Liver (tissue), 3 donors: ENCODE data around the gene PDE10A.

Source experiments
- CTCF ChIP-seq: fragments of 150-350 bp; IDR thresholded peaks from 2 replicates; pipeline ENCODE4 v1.5.1; 2017; ENCODE audit warnings: improper control_type of control experiment, low read depth, low read length; ENCODE audit not compliant: missing input control
- EGR1 ChIP-seq, 2 donors: IDR thresholded peaks; 2 replicates each; pipeline ENCODE4 v1.6.1; 2016 to 2018; ENCODE audit warnings: antibody characterized with exemption in 2 of 2, low read depth in 2 of 2
- FOXA1 ChIP-seq: IDR thresholded peaks from 2 replicates; pipeline ENCODE4 v1.6.1; 2016; ENCODE audit warnings: antibody characterized with exemption
- FOXA2 ChIP-seq: IDR thresholded peaks from 2 replicates; pipeline ENCODE4 v1.6.1; 2016; ENCODE audit warnings: antibody characterized with exemption
- GABPA ChIP-seq, 2 donors: IDR thresholded peaks in 1 of 2; conservative IDR thresholded peaks in 1 of 2; 2 replicates each; pipeline ENCODE4 v1.6.1; 2016; ENCODE audit warnings: antibody characterized with exemption in 2 of 2, mild to moderate bottlenecking in 1 of 2, moderate library complexity in 1 of 2
- HNF4G ChIP-seq: IDR thresholded peaks from 2 replicates; pipeline ENCODE4 v1.6.1; 2016; ENCODE audit warnings: antibody characterized with exemption
- JUND ChIP-seq, 2 donors: IDR thresholded peaks; 2 replicates each; pipeline ENCODE4 v1.6.1; 2016; ENCODE audit warnings: antibody characterized with exemption in 2 of 2
- RAD21 ChIP-seq, 2 donors: IDR thresholded peaks; 2 replicates each; pipeline ENCODE4 v1.6.1; 2016; ENCODE audit warnings: antibody characterized with exemption in 2 of 2, mild to moderate bottlenecking in 2 of 2
- REST ChIP-seq: IDR thresholded peaks from 2 replicates; pipeline ENCODE4 v1.6.1; 2016; ENCODE audit warnings: antibody characterized with exemption, mild to moderate bottlenecking
- SP1 ChIP-seq: IDR thresholded peaks from 2 replicates; pipeline ENCODE4 v1.6.1; 2018; ENCODE audit warnings: antibody characterized with exemption, mild to moderate bottlenecking
- TAF1 ChIP-seq: conservative IDR thresholded peaks from 2 replicates; pipeline ENCODE4 v1.6.1; 2016; ENCODE audit warnings: antibody characterized with exemption, mild to moderate bottlenecking
- TF ChIP-seq, protein P1 (sequence below): IDR thresholded peaks from 2 replicates; pipeline ENCODE4 v1.6.1; 2016; ENCODE audit warnings: antibody characterized with exemption
- TF ChIP-seq, protein P2 (sequence below): IDR thresholded peaks from 2 replicates; pipeline ENCODE4 v1.6.1; 2016; ENCODE audit warnings: antibody characterized with exemption
- TF ChIP-seq, protein P3 (sequence below): IDR thresholded peaks from 2 replicates; pipeline ENCODE4 v1.6.1; 2016; ENCODE audit warnings: antibody characterized with exemption
- donor health status: healthy.
- donor health status: healthy.

DNA sequence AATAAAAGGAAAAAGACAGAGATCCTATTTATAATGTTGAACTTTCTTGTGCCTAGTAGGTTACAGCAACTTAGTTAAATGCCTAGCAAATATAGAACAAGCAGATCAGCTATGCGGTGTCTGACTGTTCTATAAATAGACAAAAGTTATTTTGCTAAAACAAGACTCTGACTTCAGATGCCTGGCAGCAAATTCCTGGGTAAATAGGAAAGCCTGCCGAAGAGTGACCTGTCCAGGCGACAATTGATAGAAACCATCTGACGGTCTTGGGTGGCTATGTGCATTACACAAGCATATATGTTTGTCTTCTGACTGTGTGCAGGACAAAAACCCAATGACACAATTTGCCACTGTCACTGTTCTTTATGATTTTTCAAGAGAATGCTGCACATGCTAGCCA lies 38.0 kb upstream of the PDE10A start:
- TF ChIP-seq CTCF (no peak), RAD21 (IDR thresholded peaks at IDR 0.05) (no peak), FOXA1 (no peak), REST (no peak), SP1 (no peak), TAF1 (no peak), EGR1 (IDR thresholded peaks at IDR 0.05; ENCODE audit: low read depth in 2 of 2) (no peak), FOXA2 (no peak), JUND (IDR thresholded peaks at IDR 0.05) (no peak), GABPA (IDR thresholded peaks at IDR 0.05 in 1 of 2, conservative IDR thresholded peaks at IDR 0.05 in 1 of 2) (no peak), HNF4G (no peak)
- TF ChIP-seq, protein P1, sequence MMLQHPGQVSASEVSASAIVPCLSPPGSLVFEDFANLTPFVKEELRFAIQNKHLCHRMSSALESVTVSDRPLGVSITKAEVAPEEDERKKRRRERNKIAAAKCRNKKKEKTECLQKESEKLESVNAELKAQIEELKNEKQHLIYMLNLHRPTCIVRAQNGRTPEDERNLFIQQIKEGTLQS = no peak
- TF ChIP-seq, protein P2, sequence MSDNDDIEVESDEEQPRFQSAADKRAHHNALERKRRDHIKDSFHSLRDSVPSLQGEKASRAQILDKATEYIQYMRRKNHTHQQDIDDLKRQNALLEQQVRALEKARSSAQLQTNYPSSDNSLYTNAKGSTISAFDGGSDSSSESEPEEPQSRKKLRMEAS = no peak
- TF ChIP-seq, protein P3, sequence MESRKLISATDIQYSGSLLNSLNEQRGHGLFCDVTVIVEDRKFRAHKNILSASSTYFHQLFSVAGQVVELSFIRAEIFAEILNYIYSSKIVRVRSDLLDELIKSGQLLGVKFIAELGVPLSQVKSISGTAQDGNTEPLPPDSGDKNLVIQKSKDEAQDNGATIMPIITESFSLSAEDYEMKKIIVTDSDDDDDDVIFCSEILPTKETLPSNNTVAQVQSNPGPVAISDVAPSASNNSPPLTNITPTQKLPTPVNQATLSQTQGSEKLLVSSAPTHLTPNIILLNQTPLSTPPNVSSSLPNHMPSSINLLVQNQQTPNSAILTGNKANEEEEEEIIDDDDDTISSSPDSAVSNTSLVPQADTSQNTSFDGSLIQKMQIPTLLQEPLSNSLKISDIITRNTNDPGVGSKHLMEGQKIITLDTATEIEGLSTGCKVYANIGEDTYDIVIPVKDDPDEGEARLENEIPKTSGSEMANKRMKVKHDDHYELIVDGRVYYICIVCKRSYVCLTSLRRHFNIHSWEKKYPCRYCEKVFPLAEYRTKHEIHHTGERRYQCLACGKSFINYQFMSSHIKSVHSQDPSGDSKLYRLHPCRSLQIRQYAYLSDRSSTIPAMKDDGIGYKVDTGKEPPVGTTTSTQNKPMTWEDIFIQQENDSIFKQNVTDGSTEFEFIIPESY = no peak
